Effector CD4-positive, alpha-beta T cell (primary cell): ENCODE measurements around the gene ABHD15.

ENCODE experiments used
- DNase-seq: peaks from one replicate; pipeline ENCODE4 v3.0.0-alpha.2; 2020
- total RNA-seq: gene quantifications from one replicate; lab custom pipeline; 2026; lab: John Stamatoyannopoulos, UW

ABHD15 gene, protein sequence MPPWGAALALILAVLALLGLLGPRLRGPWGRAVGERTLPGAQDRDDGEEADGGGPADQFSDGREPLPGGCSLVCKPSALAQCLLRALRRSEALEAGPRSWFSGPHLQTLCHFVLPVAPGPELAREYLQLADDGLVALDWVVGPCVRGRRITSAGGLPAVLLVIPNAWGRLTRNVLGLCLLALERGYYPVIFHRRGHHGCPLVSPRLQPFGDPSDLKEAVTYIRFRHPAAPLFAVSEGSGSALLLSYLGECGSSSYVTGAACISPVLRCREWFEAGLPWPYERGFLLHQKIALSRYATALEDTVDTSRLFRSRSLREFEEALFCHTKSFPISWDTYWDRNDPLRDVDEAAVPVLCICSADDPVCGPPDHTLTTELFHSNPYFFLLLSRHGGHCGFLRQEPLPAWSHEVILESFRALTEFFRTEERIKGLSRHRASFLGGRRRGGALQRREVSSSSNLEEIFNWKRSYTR
- total RNA-seq = 15.8 reads per million, percentile 41 among the genes with 10 or more reads in this experiment

DNA sequence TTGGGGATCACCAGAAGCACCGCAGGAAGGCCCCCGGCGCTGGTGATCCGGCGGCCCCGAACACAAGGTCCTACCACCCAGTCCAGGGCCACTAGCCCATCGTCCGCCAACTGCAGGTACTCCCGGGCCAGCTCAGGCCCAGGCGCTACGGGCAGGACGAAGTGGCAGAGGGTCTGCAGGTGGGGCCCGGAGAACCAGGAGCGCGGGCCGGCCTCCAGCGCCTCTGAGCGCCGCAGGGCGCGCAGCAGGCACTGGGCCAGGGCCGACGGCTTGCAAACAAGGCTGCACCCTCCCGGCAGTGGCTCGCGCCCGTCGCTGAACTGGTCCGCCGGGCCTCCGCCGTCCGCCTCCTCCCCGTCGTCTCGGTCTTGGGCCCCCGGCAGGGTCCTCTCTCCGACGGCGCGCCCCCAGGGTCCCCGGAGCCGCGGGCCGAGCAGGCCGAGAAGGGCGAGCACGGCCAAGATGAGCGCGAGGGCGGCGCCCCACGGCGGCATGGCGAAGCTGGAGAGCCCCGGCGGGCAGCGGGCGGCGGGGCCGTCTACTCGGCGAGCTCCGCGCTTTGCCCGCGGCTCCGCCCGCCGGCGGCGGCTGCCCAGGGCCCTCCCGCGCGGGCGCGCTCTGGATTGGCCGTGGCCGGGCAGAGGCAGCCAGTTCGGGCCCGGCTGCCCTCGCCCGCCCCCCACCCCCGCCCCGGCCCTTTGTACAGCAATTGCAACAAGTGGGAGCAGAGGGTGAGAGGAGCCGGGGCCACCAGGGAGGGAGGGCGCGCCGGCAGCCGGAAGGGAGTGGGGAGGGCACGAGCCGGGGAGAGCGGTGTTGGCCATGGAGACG is at the start of gene ABHD15:
Gene ABHD15 (minus strand): TSS at position 565 of the 831 bp plus-strand sequence. CDS start 71 bp downstream, at position 494.
- peak; percentile 36 for DNase-seq

DNA sequence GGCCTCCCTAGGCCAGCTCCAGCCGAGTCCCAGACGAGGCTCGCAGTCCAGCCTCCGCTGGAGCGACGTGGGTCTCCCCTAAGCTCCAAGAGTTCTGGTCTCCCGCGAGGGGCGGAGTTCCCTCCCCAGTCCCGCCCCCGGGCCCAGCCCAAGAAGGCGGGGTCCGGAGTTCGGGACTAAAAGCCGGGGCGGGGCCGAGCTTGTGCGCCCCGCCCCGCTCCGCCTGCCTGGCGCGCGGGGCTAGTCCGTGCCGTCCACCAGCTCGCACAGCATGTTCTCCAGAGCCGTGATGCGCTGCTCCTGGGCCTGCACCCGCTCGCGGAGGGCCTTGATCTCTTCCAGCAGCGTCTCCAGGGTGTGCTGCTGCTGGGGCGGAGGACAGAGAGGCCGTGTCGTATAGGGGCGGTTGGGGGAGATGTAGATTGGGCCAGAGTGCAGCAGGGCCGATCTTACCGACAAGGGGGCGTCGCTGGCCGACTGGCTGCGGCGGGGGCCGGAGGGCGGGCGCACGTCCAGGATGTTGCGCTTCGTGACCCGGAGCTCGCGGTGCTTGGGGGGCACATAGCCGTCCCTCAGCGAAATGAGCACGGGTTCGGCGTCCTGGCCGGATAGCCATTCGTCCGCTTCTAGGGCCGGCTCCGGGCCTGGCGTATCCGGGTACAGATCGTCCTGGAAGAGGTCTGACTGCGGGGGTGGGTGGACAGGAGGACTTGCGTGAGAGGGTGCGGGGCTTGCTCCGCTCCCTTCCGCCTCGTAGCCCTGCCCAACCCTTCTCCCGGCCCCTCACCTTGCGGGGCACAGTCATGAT is 48.9 kb upstream of the ABHD15 start:
- peak; percentile 79 for DNase-seq

DNA sequence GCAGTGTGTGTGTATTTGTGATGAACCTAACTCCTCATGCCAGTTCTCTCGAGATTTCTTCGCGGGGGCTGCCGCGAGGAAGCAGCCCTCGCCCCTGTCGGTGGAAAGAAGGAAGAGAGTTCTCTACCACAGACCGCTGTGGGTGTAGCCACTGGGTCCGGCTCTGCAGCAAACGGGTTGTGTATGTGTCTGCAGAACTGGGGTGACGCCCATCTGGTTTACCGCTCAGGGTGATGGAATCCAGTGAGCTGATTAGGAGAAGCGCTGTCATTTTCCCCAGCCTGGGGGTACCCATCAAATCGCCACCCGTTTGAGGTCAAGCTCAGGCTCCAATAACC is 48.2 kb upstream of the ABHD15 start:
- DNase-seq = peak; percentile 48

DNA sequence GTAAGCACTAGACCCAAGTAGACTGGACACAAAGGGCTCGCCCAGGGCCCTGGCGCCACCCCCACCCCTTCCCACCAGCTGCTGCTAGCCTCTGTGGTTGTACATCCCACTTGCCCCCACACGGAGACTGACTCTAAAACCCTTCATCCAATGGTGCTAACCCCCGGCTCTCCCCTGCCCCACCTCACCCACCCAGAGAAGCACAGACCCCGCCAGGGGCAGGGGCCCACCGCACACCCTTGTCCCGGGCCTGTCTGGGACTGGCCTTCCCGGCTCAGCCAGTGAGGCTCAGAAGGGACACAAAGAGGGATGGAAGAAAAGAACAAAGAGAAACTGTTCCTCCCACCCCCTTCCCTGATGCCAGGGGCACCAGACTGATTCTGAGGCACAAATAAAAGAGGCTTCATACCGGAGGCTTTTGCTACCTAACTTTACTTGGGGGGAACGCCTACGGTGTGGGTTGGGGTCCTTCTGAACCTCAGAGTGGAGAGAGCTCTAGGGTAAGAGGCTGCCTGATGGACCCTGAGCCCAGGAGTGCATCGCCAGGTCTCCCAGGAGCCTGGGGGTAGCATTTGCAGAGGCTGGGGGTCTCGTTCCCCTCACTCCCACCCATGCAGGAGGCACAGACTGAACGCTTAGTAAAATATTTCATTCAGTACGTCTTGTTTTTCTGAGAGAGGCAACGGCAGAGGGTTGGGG is 47.7 kb upstream of the ABHD15 start:
- DNase-seq = no peak

DNA sequence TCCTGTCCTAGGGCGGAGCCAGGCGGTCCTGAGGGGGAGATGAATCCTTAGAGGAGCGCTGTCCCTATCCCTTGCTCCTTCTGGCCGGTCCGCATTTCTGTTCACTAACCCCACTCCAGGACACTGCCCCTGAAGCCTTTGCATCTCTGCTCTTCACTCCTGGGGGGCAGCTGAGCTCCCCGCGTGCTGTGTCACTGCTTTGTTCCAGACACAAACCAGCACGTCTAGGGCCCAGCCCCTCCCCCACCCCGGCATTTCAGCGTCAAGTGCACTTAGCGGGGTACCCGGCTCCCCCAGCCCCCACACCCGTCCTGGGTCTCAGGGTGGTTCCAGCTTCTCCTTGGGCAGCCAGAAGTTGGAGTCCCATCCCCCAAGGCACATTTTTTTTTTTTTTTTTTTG is 47.0 kb upstream of the ABHD15 start:
- DNase-seq = no peak

DNA sequence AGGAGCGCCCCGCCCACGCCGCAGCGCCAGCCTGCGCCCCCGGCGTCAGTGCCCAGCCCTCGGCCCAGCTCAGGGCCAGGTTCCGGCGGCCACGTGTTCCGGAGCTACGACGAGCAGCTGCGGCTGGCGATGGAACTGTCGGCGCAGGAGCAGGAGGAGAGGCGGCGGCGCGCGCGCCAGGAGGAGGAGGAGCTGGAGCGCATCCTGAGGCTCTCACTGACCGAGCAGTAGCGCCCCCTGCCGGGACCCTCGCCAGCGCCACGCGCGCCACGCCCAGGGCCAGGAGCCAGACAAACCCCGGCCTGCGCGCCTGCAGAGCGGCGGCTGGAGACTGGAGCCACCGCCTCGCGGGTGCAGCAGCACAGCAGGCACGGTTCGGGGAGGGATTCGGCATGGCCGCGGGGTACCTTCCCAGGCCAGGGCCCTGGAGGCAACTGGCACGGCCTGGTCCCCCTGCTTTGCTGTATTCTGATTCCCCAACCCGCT is 46.6 kb upstream of the ABHD15 start:
- peak; percentile 92 for DNase-seq

DNA sequence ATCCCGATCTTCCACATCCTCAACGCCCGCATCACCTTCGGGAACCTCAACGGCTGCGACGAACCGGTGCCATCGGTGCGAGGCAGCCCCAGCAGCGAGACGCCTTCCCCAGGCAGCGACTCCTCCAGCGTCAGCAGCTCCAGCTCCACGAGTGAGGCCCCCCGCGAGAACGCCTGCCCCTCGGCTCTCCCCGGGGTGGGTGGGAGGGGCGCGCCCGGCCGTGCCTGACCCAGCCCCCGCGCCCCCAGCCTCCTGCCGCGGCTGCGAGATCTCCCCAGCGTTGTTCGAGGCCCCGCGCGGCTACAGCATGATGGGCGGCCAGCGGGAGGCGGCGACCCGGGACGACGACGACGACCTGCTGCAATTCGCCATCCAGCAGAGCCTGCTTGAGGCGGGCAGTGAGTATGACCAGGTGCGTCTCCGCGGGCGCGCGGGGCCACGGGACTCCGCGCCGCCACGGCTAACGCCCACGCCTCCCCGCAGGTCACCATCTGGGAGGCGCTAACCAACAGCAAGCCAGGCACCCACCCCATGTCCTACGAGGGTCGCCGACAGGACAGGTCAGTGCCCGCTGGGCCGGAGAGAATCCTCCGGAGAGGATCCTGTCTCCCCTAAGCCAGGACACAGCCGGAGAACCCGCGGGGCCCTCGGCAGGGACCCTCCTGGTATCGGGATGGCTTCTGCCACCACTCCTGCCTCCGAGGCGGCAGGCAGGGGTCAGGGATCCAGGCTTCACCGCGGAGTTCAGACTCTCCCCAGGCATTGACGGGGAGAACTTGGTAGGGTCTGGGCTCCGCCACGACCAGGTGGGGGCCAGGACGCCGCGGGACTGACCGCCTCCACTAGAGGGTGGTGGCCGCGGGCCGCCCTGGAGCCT is 45.8 kb upstream of the ABHD15 start:
- no peak for DNase-seq

DNA sequence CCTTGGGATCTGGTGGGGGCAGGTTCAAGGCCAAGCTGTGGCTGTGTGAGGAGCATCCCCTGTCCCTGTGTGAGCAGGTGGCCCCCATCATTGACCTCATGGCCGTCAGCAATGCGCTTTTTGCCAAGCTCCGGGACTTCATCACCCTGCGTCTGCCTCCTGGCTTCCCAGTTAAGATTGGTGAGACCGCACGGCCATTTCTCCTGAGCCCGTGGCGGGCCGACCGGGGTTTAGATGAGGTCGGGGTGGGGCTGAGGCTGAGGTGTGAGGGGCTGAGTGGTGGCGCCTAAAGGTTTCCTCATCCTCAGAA is 45.2 kb upstream of the ABHD15 start:
- DNase-seq = no peak

DNA sequence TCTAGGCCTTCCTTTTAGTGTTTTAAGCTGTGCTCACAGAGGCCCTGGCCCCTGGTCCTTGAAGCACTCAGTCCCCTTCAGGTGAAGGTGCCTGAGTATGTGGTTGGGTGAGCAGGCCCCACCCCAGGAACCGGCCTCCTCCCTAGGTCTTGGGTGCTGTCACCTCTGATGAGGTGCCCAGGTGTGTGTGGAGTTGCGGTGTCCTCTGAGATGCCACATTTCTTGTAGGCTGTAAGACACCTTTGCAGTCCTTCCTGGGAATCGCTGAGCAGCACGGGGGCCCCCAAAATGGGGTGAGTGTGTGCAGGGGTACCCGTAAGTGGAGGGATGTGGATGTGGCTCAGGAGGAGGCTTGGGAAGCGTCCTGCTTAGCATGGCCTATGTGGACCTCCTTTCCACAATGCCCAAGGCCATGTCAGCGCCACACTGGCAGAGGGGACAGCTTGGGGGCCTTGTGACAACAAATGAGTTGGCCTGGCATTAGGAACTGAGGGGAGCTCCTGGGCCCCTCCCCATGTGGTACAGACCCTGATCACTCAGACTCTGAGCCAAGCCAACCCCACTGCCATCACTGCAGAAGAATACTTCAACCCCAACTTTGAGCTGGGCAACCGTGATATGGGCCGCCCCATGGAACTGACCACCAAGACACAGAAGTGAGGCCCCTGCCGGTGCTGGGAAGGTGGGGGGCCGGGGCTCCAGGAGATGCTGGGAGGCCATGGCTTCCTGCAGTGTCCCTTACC is 44.7 kb upstream of the ABHD15 start:
- no peak for DNase-seq

DNA sequence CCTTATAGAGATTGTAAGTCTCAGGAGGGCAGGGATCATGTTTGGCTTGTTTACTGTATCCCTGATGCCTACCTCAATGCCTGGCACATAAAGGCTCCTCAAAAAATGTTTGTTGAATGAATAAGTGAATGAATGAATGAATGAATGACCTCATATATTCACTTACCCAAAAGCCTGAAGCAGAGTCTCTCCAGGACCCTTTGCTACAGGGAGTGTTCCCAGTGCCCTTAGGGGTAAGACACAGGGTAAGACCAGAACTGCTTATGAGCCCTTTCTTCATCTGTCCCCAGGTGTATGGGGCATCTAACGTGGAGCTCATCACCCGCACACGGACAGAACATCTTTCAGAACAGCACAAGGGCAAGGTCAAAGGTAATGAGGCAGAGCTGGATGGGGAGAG is 43.6 kb upstream of the ABHD15 start:
- DNase-seq = no peak

DNA sequence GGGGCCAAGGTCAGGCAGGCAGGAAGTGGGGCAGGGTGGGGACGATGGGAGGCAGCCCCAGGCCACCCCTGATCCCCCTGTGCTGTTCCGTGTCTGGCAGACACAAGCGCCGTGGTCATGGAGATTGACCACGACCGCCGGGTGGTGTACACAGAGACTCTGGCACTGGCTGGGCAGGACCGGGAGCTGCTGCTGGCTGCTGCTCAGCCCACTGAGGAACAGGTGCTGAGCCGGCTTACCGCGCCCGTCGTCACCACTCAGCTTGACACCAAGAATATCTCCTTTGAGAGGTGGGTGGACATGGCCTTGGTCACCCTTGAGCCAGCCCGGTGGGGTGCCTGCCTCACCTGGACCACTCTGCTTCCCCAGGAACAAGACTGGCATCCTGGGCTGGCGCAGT is 42.1 kb upstream of the ABHD15 start:
- DNase-seq = no peak

DNA sequence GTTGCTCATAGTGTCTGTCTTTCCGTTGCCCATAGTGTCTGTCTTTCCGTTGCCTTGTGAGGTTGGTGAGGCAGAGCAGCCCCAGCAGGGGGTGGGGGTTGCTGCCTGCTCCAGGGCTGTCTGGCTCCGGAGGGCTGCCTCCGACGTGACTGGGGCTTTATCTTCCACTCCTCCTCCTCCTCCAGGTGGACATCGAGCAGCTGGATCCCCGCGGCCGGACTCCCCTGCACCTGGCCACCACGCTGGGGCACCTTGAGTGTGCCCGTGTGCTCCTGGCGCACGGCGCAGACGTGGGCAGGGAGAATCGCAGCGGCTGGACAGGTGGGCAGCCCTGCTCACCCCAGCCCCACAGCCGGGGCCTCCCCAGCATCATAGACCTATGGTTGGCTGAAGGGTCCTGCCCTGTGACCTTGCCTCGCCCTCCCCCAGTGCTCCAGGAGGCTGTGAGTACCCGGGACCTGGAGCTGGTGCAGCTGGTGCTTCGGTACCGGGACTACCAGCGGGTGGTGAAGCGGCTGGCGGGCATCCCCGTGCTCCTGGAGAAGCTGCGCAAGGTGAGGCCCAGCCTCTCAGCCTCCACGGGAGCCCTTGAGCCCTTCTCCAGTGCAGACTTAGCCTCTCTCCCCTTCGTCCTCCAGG is 40.8 kb upstream of the ABHD15 start:
- DNase-seq = no peak

DNA sequence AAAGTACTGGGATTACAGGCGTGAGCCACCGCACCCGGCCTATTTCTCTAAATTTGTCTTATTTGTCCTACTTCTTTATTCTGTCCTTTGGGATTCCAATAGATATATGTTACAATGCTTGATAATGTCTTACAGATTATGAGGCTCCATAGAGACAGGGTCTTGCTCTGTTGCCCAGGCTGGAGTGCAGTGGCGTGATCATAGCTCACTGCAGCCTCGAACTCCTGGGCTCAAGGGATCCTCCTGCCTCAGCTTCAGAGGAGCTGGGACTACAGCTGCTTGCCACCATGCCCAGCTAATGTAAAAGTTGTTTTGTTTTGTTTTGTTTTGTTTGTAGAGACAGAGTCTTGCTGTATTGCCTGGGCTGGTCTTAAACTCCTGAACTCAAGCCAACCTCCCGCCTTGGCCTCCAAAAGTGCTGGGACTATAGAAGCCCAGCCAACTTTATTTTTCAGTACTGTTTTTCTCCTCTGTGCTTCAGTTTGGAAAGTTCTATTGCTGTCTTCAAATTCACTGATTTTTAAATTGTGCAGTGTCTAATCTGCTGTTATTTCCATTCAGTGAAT is 36.4 kb upstream of the ABHD15 start:
- DNase-seq = no peak

DNA sequence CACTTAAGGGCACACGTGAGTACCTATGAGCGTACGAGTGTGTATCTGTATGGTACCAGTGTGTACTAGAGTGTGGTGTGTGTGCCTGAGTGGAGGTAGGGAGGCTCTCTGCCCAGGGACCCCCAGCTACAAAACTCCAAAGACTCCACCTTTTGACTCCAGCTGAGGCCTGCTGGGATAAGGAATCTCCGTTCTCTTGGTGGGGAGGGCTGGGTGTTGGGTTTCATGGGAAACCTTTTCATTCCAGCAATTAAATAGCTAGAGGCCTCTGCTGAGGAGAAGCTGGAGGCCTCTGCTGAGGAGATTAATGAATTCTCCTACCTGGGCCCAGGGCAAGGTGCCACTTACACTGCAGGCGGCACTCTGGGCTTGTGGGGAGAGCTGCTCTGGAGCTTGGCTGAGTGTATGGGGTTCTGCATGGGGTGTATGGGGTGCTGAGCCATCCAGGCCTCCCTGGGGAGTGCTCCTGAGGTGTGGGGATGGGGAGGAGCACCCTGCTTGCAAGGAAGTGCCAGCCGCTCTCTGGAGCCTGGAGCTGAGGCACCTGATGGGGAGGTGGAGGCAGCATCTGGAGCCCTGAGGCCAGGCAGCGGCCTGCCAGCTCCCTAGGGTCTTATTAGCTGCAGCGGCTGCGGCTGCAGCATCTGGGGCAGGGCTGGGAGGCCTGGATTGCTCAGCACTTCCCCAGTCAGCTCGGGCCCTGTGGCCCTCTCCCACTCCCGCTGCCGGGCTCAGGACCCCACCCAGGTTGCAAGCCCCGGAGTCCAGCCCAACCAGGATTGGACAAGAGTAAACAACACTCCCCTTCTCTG is 30.7 kb upstream of the ABHD15 start:
- no peak for DNase-seq

DNA sequence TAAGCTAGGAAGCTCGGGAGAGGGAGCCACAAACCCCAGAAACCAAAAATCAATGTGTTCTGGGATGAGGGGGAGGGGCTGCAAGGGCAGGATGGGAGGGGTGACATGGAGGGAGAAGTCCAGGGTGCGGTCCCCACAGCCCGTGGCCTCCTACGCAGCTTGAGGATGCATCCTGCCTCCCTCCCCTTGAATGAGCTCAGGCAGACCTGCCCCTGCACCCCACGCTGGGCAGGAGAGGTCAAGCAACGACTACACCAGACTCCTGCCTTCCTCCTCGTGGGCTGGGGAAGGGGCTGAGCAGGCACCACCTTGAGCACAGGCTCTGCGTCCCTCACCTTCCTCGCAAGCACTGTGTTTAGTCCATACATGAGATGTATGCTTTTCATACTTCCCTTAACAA is 30.0 kb upstream of the ABHD15 start:
- no peak for DNase-seq

DNA sequence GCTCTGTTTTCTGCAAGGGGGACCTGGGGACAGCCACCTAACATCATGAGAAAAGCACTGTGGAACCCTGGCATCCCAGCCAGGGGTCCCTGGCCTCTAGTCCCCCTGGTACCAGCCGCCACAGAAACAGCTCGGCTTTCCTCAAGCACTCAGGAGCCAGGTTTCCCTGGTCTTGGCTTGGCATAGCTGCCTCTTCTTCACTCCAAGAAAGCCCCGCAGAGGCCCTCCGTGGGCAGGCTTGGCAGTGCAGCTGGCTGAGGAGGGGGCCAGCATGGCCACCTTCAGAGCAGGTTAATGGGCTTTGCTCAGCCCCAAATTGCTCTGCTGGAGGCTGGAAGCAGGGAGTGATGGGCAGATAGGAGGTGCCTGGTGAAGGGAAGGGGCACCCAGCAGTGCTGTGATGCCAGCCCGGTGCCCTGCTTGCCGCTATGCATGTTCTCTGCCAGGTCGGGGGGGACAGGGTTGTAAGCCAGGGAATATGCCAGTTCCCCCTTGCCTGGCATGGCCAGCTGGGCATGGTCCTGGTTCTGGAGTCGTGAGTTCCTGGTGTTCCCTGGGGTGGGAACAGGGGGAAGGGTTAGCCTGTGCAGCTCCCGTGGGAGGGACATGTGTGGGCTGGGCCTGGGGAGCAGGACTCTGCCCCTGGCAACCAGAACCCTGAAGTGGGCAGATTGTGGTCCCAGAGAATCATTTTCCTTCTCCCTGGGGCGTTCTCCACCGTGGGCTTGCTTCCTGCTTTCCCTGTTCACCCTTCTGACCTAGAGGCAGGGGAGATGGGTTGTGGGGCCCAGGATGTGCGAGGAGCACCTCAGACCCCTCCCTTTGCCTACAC is 29.3 kb upstream of the ABHD15 start:
- DNase-seq = no peak

DNA sequence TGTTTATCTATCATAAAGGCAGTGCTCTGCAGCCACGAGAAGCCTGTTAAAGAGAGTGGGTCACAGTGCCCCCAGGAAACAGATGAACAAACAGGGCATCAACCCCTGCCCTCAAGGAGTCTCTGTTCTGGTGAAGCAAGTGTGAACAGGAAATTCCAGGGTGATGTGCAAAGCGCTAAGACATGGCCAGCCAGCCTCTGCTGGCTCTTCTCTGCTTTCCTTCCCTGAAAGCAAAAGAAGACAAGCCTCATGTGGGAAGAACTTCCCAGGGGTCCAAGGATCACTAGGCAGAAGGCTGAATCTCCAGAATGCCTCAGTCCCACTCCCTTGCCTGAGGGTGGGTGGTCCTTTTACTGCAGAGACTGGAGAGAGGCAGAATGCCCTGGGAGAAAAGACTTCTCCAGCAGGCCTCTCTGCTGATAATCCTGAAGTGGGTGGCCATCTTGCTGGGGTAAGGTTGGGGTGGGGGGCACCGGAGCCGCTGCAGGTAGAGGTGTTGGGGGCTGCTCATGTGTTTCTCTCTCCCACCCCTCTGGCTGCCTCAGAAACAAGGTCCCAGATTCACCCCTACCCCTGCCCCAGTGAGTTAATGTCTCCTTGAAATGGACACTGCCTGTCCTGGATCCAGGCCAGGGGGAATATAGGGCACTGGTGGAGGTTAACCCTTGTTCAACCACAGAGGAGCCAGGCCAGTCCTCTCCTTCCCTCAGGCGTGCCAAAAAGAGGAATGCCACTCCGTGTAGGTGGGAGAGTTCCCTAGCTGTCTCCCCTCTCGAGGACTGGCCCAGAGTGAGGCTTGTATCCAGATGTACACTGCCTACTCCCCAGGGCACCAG is 28.5 kb upstream of the ABHD15 start:
- DNase-seq = no peak
